ENCODE results near the gene ATG4D.

DNA sequence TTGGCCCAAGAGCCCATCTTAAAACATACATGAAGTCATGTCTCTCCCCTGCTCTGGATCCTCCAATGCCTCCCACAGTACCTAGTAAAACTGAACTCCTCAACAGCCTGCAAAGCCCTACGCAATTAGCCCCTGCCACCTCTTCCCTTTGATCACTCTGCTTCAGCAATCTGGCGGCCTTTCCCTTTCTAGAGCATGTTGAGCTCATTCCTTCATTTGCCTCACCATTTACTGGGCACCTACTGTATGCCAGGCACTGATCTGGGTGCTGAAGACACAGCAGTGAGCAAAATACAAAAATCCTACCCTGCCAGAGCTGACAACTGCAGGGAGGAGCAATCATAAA is 43.5 kb upstream of the ATG4D start:
- no peak for TF ChIP-seq GATA3 (IDR thresholded peaks at IDR 0.05; ENCODE audit: low read depth, low read length)
- no peak for TF ChIP-seq GATA2 (IDR thresholded peaks at IDR 0.05; ENCODE audit: low read depth, low read length)

Measured in SH-SY5Y (cell line).